DMS153 treated with DMSO at 0.1 percent for 48 hours (cell line): ENCODE data around the gene FUT4.
"Not testable (repeated sequence)": the region's sequence is repeated elsewhere in the genome, so short reads cannot be mapped to it uniquely, and the experiment has no call there.

ENCODE experiments used
- DNase-seq: peaks from one replicate; lab custom pipeline; 2025; ENCODE audit not compliant: unreplicated experiment; lab: John Stamatoyannopoulos, UW

FUT4 gene

DNA sequence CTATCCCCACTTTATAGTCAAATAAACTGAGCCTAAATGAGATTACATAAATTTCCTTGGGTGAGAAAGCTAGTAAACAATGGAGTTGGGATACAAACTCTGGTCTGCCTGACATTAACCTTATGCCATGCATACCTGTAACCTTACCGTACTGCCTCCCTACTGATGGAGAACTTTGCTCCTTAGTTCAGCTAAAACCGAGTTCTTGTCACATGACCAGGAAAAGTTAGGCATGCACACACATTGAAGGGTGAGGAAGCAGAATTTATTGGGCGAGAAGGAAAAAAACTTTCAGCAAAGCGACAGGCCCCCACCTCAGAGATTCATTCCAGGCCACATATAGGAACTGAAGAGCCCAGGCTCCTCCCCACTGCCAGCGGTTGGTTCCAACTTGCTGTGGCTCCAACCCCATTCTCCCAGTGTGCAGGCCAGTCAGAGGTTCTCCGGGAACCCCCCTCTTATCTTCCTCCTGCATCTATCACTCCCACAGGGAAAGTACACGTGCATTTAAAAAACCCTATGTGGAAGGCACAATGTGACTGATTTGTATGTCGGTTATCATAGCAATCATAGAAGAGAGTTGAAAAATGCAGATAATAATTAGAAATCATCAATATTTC, 20.2 kb downstream of the FUT4 start:
- no peak for DNase-seq

DNA sequence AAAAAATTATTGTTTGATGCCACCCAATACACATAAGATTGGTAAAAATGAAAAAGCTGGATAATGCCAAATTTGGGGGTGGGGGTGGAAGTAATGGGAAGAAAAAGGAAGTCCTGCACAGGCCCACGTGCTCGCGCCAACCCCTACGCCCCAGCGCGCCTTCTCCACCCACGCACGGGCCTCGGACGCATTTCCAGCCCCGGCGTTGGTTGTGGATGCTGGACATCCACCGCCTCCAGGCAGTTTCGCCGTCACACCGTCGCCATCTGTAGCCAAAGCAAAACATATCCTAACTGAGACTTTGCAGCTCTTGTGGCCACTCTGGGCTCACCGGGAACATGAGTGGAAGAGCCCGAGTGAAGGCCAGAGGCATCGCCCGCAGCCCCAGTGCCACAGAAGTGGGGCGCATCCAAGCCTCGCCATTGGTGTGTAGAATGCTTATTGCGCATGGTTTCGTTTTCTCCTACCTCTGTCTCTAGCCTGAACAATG, 23.5 kb downstream of the FUT4 start, which contains the start of gene PIWIL4:
TSS of gene PIWIL4 (plus strand) at position 188 of the 490 bp plus-strand sequence. CDS start at position 339, 151 bp downstream.
- DNase-seq, result no peak

DNA sequence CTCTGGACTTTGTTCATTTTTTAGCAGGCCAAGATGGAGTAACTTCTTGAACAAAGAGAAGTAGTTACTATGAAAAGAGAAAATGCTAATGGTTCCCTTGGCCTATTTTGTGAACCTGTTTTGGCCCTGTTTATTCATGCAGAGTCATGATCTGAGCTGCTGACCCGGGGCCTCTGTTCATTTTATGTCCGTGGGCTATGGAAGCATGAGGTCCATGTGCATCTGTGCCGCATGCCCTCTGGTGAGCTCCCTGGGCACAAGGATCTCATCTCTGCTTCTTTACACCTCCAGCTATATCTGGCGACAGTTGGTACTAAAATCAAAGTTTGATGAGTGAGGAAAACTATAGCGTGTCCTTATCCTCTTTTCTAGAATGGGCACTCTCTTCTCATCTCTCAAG, 24.5 kb downstream of the FUT4 start:
- DNase-seq, result no peak

DNA sequence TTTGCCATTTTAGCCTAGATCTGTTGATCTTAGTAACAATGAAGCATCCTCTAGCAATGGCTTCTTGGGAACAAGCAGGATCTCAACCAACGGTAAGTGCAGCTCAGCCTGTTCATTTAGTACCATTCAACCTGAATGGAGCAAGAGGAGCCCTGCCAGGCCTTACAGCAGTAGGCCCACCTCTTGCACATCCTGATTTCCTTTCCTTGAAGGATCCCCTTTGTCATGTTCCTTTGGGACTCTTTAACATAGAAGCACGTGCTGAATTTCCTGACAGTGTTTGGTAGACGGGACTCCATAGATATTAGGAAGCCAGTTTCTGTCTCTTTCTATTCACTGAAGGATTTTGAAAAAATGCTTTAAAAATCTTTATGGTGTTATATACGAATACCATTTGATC, 25.0 kb downstream of the FUT4 start:
- DNase-seq, result no peak

DNA sequence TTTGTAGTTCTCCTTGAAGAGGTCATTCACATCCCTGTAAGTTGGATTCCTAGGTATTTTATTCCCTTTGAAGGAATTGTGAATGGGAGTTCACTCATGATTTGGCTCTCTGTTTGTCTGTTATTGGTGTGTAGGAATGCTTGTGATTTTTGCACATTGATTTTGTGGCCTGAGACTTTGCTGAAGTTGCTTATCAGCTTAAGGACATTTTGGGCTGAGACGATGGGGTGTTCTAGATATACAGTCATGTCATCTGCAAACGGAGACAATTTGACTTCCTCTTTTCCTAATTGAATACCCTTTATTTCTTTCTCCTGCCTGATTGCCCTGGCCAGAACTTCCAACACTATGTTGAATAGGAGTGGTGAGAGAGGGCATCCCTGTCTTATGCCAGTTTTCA, 29.3 kb downstream of the FUT4 start:
- DNase-seq, result not testable (repeated sequence)

DNA sequence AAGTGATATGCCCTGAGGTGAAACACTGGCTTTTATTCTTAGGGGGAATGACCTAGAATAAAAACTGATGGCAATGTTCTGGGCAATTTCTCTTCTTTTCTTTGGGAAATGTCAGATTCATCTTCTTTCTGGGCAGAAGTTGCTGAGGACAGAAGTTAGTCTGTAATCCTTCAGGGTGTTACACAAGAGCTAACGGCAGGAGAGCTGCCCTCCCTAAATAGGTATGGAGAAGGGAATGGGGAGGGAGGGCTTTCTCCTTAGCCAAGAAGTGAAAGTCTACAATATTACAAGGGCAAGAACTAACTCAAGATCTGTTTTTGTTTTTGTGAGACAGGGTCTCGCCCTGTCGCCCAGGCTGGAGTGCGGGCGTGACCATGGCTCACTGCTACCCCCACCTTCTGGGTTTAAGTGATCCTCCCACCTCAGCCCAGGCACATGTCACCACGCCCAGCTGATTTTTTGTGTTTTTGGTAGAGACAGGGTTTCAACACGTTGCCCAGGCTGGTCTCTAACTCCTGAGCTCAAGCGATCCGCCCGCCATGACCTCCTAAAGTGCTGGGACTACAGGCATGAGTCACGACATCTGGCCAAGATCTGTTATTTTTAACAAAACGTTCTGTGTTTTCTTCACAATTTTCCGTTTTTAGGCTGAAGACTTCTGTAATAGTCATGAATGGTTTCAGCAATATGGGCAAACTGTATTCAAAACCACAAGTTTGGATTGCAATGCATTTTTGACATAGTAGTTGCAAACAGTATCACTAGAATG, 30.7 kb downstream of the FUT4 start:
- no peak for DNase-seq

DNA sequence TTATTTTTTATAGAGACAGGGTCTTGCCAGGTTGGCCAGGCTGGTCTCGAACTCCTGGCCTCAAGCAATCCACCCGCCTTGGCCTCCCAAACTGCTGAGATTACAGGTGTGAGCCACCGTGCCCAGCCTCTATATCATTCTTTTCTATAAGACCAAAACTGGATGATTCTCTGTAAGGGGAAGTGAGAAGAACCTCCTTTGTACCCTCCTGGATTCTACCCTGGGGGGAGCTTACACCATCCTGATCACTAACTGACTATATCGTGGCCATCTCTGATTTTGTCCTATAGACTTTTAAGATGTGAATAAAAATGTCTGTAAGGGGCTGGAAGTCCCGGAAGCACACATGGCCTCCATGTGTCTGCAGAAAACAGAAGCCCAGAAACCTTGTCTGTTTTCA, 32.6 kb downstream of the FUT4 start:
- DNase-seq, result no peak

DNA sequence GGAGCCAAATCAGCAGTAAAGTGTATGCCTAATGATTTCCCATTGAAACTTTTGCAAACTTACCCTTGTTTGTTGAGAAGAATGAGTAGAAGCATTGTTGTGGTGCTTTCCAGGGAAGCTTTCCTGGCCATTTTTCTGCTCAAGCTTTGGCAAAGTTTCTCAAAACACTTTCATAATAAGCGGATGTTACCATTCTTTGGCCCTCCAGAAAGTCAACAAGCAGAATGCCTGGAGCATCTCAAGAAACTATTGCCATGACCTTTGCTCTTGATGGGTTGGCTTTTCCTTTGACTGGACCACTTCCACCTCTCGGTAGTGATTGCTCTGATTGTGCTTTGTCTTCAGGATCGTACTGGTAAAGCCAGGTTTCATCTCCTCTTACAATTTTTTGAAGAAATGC, 34.1 kb downstream of the FUT4 start:
- DNase-seq, result no peak

DNA sequence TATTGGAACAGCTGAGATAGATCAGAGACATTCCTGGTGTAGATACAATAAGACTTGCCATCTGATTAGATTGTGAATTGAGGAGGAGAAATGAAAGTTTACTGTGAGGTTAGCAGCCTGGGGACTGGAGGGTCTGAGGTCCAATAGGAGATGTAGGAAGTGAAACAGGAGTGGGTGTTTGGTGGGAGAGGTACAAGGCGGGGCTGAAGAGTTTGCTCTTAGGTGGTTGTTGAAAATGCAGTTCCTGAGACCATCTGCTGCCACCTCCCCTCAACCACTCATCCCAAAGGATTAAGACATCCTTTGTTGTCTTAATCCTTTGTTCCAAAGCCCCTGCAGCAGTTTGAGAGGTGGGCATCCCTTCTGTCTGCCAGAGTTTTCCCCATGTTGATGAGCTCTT, 38.2 kb downstream of the FUT4 start:
- DNase-seq, result no peak

DNA sequence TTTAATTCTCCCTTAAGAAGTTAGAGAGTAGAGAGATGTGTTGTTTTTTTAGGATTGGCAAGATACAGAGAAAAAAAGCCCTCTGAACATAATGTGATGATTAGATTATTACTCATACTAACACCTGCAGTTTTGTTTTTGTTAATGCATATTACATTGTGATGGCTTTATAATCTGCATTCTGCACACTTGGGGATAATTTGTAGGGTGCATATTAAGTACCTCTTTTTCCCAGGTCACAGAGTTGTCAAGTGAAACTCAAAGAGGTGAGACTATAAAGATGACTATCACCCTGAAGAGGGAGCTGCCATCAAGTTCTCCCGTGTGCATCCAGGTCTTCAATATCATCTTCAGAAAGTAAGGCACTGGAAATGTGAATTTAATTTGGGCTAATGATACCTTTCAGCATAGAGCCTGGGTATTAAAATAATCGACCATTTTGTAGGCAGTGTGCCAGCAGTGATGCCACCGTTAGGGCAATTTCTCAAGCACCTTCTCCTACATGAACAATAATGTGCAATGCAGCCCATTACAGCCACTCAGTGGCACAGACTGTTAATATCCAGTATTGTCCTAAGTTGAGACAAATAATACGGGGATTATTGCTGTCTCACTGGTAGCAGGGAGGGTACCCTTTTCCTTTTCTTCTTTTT, 39.6 kb downstream of the FUT4 start:
- DNase-seq, result no peak

DNA sequence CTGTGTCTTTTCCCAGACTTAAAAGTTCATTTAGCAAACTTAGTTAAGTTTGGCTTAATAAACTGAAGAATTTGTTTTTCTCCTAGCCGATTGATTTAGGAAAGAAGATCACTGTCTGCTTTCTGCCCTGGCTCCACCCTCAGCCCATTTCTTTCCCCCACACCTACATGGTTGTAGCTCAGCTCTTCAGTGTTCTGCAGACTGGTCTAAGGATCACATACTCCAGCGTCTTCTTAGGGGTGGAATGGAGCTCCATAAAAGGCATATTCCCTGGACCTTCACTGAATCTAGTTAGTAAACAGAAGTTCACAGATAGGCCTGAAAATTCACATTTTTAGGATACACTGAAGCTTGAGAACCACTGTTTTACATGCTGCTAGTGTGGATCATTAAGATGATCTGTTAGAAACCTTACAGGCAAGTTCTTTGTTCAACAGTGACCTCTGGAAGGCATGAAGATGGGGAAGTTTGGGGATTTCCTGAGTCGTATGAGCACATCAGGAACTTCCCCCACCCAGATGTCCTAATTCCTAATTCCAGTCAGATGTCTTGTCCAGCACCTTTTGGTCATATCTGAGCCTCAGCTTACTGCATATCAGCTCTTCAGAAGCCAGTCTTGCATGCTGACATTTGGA, 40.3 kb downstream of the FUT4 start:
- DNase-seq, result no peak

DNA sequence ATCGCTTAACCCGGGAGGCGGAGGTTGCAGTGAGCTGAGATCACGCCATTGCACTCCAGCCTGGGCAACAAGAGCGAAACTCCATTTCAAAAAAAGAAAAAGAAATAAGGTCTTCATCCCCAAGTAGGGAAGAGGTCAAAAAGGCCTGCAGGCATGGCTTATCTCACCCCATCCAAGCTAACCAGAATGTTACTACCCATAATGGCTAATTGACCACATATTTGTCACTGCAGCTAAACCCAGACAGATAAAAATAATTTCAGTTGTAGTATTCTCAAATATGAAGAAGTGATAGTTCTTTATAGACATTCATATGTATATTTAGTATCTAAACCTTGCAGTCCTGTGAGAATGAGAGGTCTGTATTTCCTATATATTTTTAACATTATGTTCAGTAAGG, 41.3 kb downstream of the FUT4 start:
- no peak for DNase-seq

DNA sequence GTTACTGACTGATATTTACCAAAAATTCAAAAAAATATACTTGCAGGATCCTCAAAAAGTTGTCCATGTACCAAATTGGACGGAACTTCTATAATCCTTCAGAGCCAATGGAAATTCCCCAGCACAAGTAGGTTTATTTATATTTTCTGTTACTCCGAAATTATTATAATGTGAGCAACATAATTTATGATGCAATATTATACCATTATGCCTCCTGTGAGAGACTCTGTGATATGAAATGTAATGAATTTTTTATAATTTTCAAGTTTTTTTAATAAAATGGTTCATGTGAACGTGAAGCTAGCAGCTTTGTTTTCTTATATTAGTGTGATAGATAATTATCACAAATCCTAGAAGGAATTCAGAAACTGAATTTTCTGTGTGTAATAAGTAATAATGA, 41.7 kb downstream of the FUT4 start:
- no peak for DNase-seq

DNA sequence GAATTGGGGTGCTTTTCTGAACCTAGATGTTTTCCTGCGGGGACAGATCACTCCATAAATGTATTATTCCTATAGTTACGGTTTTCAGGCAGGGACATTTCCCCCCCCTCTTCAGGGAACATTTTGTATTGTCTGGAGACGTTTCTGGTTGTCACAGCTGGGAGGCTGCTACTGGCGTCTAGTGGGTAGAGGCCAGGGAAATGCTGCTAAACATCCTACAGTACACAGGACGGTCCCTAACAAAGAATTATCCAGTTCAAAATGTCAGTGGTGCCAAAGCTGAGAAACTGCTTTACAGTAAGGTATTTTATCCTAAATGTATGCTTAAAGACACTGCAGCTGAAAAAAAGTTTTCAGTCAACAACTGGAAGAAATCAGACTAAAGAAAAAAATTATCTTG, 42.8 kb downstream of the FUT4 start:
- DNase-seq, result no peak

DNA sequence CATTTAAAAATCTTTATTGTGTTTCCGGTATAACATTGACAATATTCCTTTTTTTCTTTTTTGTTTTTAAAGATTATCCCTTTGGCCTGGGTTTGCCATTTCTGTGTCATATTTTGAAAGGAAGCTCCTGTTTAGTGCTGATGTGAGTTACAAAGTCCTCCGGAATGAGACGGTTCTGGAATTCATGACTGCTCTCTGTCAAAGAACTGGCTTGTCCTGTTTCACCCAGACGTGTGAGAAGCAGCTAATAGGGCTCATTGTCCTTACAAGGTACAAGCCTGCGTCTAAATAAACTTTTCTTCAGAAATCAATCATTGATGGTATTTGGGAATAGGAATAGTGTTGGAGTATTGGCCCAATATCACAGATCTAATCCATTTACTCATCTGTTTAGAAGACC, 43.3 kb downstream of the FUT4 start:
- no peak for DNase-seq

DNA sequence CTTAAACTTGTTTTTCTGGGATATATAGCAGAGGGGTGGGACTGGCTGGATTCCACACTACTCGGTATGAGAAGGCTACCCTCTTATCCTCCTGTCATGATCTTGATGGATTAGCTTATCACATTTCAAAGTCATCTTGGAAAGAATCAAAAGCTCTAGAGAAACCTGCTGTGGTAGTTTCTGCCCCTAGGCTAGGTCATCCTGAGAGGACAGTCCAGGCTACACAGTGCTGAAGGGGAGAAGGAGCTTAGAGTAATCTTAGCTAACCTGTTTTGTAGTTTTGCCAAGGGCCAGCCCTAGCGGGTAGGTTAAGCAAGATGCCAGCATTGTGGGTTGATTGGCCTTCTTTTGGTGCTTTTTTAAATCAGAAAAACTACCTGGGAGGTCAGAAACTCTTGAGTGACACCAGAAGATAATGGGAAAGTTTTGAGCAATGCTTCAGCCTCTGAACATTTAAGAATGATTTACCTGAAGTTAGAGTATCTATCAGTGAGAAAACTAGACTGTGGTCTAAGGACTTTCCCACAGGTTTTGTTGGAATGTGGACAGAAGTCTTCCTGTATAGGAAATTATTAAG, 44.7 kb downstream of the FUT4 start:
- no peak for DNase-seq

DNA sequence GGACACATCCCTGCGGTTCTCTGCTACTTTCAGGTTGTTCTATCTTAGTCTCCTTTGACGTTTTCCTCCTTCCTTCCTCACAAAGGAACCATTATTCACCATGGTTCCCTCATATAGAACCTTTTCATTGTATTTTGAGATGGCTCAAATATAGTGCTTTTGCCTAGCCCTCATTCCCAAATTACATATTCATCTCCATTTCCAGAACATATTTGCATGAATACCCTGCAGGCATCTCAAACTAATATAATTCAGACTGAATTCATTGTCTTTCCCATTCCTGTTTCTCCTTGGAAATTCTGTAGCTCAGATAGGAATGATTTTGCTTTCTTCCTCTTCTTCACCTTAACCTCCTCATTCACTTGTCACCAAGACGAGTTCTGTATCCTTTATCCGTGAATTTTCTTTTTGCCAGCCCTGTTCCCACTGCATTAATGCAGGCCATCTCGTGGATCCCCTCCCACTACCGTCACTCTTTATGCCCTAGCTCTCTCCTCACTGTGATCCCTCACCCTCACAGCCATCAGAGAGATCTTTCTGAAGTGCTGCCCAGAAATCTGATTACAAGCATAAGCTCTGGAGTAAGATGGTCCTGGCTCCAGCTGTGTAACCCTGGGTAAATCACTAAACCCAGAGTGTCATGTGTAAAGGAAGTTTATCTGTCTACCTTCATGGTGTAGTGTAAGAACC, 46.8 kb downstream of the FUT4 start:
- DNase-seq, result no peak

DNA sequence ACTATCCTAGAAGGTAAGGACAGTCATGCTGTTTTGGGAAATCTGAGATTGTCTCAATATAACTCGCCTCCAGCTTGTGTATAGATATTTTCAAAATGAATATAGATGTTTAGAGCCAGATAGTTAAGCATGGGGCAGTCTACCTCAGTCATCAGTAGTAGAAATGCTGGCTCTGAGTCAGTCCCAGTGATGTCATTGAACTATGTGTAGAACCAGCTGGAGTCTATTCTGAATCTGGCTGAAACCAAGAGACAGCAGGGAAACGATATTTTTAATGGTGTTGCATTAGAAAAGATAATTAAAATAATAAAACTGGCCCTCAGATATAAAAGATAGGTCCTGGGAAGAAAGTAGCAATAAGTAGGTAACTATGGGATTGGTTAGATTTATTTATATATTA, 49.3 kb downstream of the FUT4 start:
- no peak for DNase-seq

DNA sequence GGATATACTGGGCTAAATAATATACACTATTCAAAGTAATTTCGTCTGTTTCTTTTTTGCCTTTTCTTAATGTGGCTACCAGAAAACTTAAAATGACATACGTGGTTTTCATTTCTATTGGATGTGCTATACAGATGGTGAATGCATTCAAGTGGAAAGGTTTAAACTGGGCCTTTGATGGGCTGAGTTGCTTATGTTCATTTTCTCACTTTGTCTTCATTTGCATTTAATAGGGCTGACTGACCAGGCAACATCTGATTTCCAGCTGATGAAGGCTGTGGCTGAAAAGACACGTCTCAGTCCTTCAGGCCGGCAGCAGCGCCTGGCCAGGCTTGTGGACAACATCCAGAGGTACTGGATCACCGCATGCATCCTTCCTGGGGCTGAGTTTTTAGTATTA, 51.4 kb downstream of the FUT4 start:
- DNase-seq, result no peak

DNA sequence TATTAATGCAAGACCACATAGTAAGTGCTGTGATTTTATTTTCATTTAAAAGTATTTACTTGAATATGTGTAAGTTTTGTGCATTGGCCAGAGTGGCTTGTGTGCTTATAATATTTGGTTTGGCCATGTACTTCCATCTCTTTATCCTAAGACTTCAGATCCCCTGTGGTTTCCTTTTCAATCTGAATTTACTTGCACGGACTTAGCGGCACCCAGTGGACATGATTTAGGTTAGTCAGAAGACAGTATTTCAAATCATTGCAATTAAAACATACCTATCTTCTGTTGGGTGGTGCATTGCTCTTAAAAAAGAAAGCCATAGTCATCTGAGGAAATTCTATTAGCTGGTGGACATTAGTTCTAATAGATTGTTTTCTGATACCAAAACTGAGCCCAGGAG, 54.2 kb downstream of the FUT4 start:
- no peak for DNase-seq
